Pancreas (tissue), 10 donors: ENCODE results near the gene VPS9D1. TPM values are rescaled to one million over a fixed set of nuclear protein-coding genes. Genes with fewer than 3 reads are reported as not detected.
A peak's percentile ranks its signal among the peaks of the same experiment; 100 is the strongest.

Experiments used
- ATAC-seq, 4 donors: fragments of 200-7000 bp; cut with Tn5 transposase; one replicate each; pipeline versions ENCODE4 v1.8.0 to v1.9.1; 2020; ENCODE audit warnings: mild to moderate bottlenecking in 4 of 4, moderate library complexity in 4 of 4
- DNase-seq, 6 donors: peaks; one replicate each; pipeline ENCODE4 v3.0.0-alpha.2; 2020
- FAIRE-seq: peaks from 2 replicates; lab custom pipeline; 2012; peaks lifted over from hg19 to GRCh38; lab: Jason Lieb, UNC
- H3K27ac ChIP-seq, 4 donors: fragments of 200-600 bp; sonication (generic); 1 replicate in 3 of 4; 2 replicates in 1 of 4; pipeline versions ENCODE4 v1.5.0 to v1.8.0; 2020
- H3K27me3 ChIP-seq, 4 donors: fragments of 200-600 bp; one replicate each; pipeline ENCODE4 v1.8.0; 2021
- H3K36me3 ChIP-seq, 3 donors: fragments of 200-600 bp; sonication (generic) in 1 of 3; one replicate each; pipeline versions ENCODE4 v1.5.0 to v1.8.0; 2020 to 2021
- H3K4me1 ChIP-seq, 3 donors: fragments of 200-600 bp; one replicate each; pipeline ENCODE4 v1.8.0; 2021
- H3K4me3 ChIP-seq, 4 donors: fragments of 200-600 bp; sonication (generic) in 2 of 4; one replicate each; pipeline versions ENCODE4 v1.5.0 to v1.8.0; 2020 to 2021
- H3K9me3 ChIP-seq, 4 donors: fragments of 200-600 bp; one replicate each; pipeline ENCODE4 v1.8.0; 2021
- WGBS, 2 donors: extraction: QIAGEN DNeasy Blood & Tissue Kit; methylation state at CpG; one replicate each; pipeline ENCODE4 v1.1.7; 2013; 5-methylcytosine and 5-hydroxymethylcytosine counted together
- intact Hi-C, 3 donors: fragments of 100-400 bp; cut with DNase I; formaldehyde crosslinking; loops; one replicate each; pipeline versions ENCODE4 v1.11.1 to v1.14.2; 2022
- polyA plus RNA-seq, 2 donors: library from polyadenylated mRNA; stranded (reverse); fragments of 200-250 nt; gene quantifications; one replicate each; pipeline ENCODE4 v1.2.3, GENCODE V29; 2013
- total RNA-seq, 6 donors: library from RNA; stranded (reverse); fragmentation: NEBNext Ultra II Directional in 4 of 6; extraction: Animal tissue kit (Norgen Biotek cat#: 25700) in 4 of 6; gene quantifications; one replicate each; pipeline versions ENCODE4 v1.2.1 to v1.2.4, GENCODE V29; 2021 to 2023
- TF ChIP-seq, protein P1 (sequence below), 4 donors: fragments of 200-600 bp; sonication (generic) in 3 of 4; IDR thresholded peaks; one replicate each; pipeline versions ENCODE4 v1.5.0 to v1.8.0; 2021; ENCODE audit warnings: antibody characterized with exemption in 4 of 4
- donor health status: healthy with polysubstance abuse.
- donor health status: DM: no; HTN: no; CAD: no; lungs with moderate emphysema.
- donor health status: DM: no; HTN: no; CAD: no.
- donor health status: control.
- donor health status: control.
- donor health status: Bipolar disorder and iron deficiency.
- donor health status: DM: yes; HTN: yes; CAD: no.
- donor health status: DM: no; HTN: no; CAD: no.
- donor health status: DM: no; HTN: no; CAD: no.
- donor health status: DM: yes; HTN: yes; CAD: no.

Gene VPS9D1, protein sequence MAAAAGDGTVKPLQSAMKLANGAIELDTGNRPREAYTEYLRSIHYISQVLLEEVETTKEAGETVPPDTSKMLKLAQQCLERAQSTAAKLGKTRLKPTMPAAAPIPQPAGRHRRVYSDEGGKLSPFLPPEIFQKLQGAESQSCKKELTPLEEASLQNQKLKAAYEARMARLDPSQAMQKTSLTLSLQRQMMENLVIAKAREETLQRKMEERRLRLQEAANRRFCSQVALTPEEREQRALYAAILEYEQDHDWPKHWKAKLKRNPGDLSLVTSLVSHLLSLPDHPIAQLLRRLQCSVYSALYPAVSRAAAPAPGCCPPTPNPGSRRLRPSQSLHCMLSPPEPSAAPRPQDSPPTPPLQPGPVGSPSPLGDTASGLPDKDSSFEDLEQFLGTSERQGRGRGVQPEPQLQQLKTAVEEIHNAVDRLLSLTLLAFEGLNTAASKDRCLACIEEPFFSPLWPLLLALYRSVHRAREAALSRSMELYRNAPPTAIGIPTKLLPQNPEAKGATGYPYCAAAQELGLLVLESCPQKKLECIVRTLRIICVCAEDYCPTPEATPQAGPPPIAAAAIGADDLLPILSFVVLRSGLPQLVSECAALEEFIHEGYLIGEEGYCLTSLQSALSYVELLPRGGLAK
- total RNA-seq (1 to 10 TPM; 3.9 to 7.5 (median 5.6) TPM), polyA plus RNA-seq (10 to 100 TPM; 27.3 to 30.1 TPM)

DNA sequence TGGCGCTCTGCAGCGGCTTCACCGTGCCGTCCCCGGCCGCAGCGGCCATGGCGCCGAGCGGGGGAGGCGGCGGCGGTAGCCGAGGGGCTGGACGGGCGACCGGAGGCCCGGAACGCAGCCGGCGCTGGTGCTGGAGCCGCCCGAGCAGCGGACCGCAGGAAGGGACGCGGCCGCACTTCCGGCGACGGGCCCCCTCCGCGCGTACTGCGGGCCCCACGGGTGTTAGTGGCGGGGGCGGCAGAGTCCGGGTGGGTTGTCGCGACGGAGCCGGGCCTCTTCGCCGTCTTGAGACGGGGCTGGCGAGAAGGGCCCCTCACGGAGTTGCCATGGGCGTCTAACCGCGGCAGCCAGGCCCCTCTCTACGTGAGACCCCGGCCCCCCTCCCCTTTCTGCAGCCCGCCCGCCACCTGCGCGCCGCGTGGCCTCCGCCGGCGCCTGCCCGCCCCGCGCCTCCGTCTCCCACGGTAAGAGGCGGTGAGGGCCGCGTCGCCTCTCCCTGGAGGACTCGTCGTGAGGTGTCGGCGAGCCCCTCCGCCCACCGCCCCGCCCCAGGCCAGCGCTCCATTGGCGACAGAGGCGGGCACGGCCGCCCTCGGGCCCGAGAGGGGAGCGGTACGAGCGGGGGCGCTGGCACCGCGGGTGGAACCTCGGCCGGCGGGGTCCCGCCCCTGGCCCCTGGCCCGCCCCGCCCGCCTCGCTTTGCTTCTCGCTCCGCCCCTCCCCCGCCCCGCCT, at the start of gene VPS9D1, which contains the start of gene ZNF276:
Gene VPS9D1, minus strand, starts transcription at position 86 of the 733 bp plus-strand sequence. Its CDS starts 37 bp downstream, at position 49.
Gene ZNF276, plus strand, starts transcription at position 725 of the 733 bp plus-strand sequence. CDS start 104 bp downstream, outside the sequence.
- peak; percentile 85 to 88 (median 86) for ATAC-seq
- Histone ChIP-seq H3K27ac (peak within 1 kb of the TSS; percentile 89 to 97 (median 96)), H3K36me3 (peaks cover 0 to 8% (median 0%) of the 10 kb centered on the region in 3 donors), H3K4me1 (peaks cover 7 to 9% (median 8%) of the 10 kb centered on the region in 3 donors), H3K9me3 (no peaks in the 10 kb centered on the region), H3K4me3 (peak within 1 kb of the TSS; percentile 75 to 94 (median 87)), H3K27me3 (no peaks in the 10 kb centered on the region)
- TF ChIP-seq, protein P1, sequence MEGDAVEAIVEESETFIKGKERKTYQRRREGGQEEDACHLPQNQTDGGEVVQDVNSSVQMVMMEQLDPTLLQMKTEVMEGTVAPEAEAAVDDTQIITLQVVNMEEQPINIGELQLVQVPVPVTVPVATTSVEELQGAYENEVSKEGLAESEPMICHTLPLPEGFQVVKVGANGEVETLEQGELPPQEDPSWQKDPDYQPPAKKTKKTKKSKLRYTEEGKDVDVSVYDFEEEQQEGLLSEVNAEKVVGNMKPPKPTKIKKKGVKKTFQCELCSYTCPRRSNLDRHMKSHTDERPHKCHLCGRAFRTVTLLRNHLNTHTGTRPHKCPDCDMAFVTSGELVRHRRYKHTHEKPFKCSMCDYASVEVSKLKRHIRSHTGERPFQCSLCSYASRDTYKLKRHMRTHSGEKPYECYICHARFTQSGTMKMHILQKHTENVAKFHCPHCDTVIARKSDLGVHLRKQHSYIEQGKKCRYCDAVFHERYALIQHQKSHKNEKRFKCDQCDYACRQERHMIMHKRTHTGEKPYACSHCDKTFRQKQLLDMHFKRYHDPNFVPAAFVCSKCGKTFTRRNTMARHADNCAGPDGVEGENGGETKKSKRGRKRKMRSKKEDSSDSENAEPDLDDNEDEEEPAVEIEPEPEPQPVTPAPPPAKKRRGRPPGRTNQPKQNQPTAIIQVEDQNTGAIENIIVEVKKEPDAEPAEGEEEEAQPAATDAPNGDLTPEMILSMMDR (IDR thresholded peaks at IDR 0.05) = no peak
- intact Hi-C loops = no loop called here
- peak; percentile 75 to 93 (median 85) for DNase-seq
- no peak for FAIRE-seq
- 0% methylated on average over 38 to 103 of the region's 103 CpGs for WGBS, 2 donors

DNA sequence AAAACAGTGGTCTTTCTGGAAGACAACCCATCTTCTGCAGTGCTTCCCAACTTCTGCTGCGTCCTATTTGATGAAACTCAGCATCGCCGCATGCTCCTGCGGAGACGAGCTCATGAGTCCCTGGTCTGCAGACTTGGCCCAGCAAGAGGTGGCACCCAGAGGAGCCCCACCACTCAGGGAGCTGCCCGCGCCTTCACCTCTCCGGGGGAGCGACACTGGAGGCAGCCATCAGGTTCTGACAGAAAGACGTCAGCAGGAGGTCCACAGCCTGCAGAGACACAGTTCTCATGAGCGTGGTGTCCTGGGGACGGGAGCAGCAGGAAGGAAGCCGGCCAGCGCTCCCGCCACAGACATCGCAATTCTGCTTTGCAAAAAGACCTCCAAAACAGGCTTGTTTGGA, 49.7 kb upstream of the VPS9D1 start:
- FAIRE-seq (no peak), DNase-seq (no peak), ATAC-seq (no peak)
- WGBS, 2 donors = 96% methylated on average over 16 of the region's 16 CpGs
- no peak overlapping the region for H3K27ac ChIP-seq
- no peaks in the 10 kb centered on the region for H3K4me1 ChIP-seq
- no peaks in the 10 kb centered on the region for H3K36me3 ChIP-seq
- no peaks in the 10 kb centered on the region for H3K27me3 ChIP-seq
- no peak overlapping the region for H3K4me3 ChIP-seq
- no peaks in the 10 kb centered on the region for H3K9me3 ChIP-seq
- TF ChIP-seq, protein P1 (IDR thresholded peaks at IDR 0.05) = no peak
- intact Hi-C loops = no loop called here

DNA sequence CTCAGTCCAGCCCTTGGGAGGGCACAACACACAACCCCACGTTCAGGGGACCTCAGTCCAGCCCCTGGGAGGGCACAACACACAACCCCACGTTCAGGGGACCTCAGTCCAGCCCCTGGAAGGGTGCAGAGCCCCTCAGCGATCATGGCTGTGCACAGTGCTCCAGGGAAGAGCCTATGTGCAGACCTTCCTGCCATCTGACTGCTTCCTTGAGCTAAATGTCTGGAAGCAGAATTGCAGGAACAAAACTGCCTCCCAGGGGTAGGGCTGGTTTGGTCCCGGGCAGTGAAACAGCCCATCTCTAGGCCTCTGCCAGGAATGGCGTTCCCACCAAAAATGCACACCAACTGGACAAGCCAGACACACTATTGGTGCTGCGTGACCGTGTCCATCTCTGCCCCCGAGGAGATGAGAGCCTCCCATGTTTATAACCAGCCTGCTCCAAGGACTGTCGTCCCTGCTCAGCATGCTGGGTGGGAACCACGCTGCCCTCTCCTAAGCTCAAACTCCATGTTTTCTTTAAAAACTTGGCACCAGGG, 44.7 kb upstream of the VPS9D1 start:
- TF ChIP-seq, protein P1 (IDR thresholded peaks at IDR 0.05) = no peak
- H3K36me3 ChIP-seq = no peaks in the 10 kb centered on the region
- no peaks in the 10 kb centered on the region for H3K27me3 ChIP-seq
- DNase-seq = no peak
- intact Hi-C loops = no loop called here
- H3K9me3 ChIP-seq = no peaks in the 10 kb centered on the region
- no peak overlapping the region for H3K27ac ChIP-seq
- H3K4me1 ChIP-seq = no peaks in the 10 kb centered on the region
- no peak for FAIRE-seq
- ATAC-seq = no peak
- 81 to 83% methylated on average over 10 of the region's 10 CpGs for WGBS, 2 donors
- H3K4me3 ChIP-seq = no peak overlapping the region

DNA sequence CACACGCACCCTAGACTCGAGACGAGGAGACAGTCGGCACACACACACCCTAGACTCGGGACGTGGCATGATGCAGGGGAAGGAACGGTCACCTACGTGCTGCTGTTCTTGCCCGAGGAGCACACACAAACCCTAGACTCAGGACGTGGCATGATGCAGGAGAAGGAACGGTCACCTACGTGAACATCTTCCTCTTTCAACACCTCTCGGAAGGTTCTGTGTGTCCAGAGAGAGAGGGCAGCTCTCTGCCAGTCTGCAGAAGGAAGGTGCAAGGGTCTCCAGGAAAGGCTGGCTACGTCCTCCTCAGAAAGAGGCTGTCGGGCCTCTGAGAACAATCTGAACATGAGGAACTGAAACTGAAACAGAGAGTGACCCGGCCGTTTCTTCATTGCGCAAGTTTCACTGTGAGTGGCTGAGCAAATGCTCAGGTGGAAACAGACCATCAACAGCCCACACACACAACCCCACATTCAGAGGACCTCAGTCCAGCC, 44.1 kb upstream of the VPS9D1 start:
- no peaks in the 10 kb centered on the region for H3K27me3 ChIP-seq
- H3K36me3 ChIP-seq = no peaks in the 10 kb centered on the region
- peak overlapping the region in 2 of 4 donors; percentile 28 to 52 for H3K27ac ChIP-seq
- intact Hi-C loops = no loop called here
- ATAC-seq = peak in 3 of 4 donors; percentile 34 to 85 (median 78)
- FAIRE-seq = no peak
- WGBS, 2 donors = 86 to 91% methylated on average over 18 of the region's 18 CpGs
- TF ChIP-seq, protein P1 (IDR thresholded peaks at IDR 0.05) = no peak
- DNase-seq = peak in 1 of 6 donors; percentile 36
- no peaks in the 10 kb centered on the region for H3K9me3 ChIP-seq
- no peak overlapping the region for H3K4me3 ChIP-seq
- H3K4me1 ChIP-seq = no peaks in the 10 kb centered on the region
